Activated CD4-positive, alpha-beta T cell treated with anti-CD3 and anti-CD28 coated beads for 1 hour (primary cell): ENCODE results near the gene C9orf50.
"Not testable (repeated sequence)": the region's sequence is repeated elsewhere in the genome, so short reads cannot be mapped to it uniquely, and the experiment has no call there.

Experiments
- DNase-seq: peaks from one replicate; pipeline ENCODE4 v3.0.0-alpha.2; 2020

Gene C9orf50

DNA sequence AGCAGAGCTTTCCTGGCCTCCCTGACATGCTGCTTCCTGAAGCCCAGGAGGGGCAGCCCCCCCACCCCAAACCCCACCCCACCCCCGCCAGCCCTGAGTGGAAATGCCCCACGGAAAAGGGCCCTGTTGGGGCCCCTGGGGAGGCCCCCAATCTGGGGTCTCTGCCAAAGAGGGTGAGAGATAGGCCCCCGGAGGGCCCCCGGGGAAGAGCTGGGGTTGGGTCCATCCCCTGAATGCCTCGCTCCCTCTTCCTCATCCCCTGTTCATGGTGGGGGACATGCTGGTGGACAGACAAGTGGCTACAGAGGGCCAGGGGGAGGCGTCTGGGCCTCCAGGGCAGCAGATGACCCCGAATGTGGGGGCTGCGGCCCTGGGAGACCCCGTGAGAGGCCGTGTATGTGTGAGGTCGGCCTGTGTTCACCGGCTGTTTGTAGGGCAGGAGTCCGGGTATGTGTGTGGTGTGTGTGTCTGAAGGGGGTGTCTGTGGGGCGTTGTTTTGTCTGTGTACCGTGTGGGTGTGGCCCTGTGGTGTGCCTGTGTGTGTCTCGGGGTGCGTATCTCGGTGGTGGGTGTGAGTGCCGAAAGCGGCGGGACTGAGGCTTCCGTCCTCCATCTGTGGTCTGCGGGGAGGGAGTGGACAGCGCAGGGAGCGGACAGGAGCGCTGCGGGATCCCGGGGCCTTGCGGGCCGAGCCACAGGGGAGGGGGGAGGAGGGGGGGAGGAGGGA lies 11.3 kb downstream of the C9orf50 start:
- peak; percentile 31 for DNase-seq

DNA sequence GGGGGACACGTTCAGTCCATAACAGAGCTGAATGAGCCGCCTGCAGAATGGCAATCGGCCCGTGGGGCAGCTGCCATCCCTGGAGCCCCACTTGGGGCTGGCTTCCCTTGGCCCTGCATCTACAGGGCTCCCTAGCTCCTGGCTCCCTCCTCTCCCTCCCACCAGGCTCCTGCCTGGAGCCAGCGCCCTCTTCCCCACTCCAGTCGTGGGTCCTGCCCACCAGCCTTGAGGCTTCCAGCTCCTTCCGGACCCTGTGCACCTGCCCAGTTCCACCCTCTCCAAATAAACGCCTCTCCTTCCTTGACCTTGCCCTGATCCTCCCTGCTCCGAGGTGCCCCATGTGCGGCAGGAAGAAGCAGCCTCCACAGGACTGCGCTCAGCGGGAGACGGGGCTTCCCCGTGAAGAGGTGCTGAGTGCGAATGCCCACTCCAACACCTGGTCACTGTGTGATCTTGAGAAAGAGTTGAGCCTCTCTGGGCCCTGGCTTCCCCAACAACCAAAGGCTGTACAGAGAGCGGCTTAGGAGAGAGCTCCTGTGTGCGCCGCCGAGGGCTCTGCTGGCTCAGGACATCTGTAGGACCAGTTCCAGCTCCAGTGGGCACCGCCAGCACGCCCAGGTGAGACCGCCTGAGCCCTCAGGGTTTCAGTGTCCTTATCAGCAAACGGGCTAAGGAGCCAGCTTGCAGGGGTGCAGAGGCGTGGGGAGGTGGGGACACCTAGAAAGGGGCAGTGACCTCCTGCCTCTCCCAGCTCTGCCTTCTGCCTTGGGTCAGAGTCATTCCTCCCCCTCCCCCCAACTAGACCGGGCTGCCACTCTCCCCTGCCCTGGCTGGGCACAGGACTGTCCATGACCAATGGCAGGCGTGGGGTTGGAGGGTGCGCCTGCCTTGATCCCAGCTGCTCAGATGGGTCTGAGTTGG lies 12.1 kb downstream of the C9orf50 start:
- DNase-seq, result no peak

GRCh38 chr9:129607027-129607387 lies 13.9 kb downstream of the C9orf50 start:
- no peak for DNase-seq

GRCh38 chr9:129606161-129607026 lies 14.5 kb downstream of the C9orf50 start:
- no peak for DNase-seq

DNA sequence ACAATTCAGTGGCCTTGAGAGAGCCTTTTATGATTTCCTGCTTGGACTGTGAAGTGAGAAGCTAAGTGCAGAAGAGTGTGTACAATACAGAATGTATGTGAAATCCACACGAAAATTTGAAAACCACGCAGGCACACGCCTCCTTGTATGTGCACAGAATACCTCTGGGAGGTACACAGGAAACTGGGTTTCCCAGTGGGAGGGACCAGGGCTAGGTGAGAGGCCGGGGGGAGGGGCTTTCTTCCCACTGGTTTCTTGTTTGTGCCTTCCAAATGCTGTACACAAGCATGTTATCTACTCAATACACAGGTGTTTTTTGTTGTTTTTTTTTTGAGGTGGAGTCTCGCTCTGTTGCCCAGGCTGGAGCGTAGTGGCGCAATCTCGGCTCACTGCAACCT lies 16.1 kb downstream of the C9orf50 start:
- no peak for DNase-seq

DNA sequence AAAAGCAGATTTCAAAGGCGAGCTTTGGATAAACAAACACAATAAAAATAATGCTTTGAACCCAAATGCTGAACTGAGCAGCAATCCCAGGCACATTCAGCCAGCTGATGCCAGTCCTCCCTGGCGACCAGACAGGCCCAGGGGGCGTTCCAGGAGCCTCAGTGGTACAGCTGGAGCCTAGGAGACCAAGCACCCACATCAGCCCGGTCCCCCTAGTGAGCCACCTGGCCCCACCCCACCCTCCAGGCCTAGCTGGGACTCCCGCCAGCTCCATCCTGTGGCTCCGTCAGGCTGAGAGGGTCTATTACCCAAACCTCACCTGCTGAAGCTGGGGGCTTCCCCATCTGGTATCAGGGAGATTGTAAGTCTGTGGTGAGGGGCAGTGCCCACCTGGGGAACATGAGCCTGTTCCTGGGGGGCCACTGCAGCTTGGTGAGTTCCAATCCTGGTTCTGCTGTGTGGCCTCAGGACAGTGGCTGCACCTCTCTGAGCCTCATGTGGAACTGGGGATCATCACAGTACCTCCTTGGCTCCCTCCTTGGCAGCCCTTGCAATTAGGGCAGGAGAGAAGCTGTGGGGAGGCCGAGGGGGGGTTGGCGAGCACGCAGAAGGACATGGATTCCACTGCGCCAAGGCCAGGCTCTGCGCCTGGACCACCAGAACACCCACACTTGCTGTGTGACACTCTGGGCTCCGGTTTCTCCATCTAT lies 16.7 kb downstream of the C9orf50 start:
- no peak for DNase-seq

DNA sequence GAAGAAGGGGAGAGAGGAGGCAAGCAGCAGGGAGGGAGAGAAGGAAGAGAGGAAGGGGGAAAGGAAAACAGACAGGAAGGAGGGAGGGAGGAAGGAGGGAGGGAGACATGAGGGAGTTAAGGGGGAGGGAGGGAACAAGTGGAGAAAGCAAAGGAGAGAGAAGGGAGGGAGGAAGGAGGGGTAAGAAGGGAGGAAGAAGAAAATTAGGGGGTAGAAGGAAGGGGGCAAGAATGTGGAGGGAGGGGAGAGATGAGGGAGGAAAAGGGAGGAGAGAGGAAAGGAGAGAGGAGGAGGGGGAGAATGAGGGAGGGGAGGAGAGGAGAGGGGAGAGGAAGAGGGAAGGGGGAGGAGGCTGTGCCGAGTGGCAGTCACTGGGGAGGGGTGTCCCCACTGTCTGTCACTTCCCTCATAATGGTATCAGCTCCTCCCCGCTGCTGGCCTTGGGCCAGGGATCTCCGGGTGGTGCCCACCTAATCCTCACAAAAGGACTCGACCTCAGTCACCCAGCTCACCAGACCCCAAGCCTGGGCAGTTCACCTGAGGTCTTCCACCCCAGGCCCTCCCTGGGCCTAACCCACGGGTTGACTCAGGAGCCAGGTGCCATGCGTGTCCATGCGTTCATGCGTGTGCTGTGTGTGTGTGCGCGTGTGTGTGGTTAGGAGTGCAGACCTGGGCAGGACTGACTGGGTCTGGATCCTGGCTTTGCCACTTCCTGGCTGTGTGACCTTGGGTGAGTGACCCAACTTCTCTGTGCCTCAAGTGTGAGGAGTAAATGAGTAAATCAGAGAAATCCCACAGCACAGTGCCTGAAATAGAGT lies 18.1 kb downstream of the C9orf50 start:
- DNase-seq, result no peak

DNA sequence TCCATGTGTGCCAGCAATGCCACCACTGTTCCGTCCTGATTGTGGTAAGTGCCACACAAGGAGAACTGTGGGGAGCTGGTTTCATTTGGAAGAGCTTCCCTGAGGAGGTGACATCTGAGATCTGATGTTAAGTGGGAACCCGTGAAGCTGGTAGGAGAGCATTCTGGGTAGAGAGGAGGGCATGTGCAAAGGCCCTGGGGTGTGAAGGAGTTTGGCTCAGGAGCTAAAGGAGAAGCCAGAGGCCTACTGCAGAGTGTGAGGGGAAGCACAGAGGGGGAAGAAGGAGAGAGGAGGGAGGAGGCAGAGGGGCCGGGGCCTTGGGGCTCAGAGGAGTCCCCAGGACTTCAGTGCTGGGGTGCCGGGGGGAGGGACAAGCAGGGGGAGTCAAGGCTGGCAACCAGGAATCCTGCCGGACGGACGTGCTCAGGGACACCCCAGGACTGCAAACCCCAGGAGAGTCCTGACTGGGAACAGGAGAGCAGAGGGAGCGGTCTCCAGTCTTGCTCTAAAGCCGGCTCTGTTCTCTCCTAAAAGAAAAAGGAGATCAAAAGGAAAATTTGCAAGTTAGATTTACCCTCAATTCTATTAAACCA lies 19.7 kb downstream of the C9orf50 start:
- no peak for DNase-seq

DNA sequence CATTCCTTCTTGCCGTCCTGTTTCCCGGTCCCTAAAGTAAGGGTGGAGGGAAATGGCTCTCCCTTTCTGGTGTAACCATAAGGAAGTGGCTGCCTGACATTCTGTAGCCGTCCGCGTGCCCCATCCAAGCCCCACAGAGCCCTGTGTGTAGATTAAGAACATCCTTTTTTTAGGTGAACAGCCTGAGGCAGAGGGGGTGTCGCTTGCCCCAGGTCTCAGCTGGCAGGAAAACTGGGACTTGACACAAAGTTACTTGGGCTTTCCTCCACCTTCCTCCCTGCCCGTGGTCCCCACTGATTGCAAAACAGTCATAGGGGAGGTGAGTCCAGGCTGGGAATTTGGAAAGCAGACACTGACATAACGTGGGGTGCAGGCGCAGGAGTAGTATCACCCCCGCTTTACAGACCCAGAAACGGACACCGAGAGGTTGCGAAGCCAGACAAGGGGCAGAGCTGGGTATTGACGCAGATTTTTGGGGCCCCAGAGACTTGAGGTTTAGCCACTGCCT lies 22.8 kb downstream of the C9orf50 start:
- DNase-seq, result no peak

DNA sequence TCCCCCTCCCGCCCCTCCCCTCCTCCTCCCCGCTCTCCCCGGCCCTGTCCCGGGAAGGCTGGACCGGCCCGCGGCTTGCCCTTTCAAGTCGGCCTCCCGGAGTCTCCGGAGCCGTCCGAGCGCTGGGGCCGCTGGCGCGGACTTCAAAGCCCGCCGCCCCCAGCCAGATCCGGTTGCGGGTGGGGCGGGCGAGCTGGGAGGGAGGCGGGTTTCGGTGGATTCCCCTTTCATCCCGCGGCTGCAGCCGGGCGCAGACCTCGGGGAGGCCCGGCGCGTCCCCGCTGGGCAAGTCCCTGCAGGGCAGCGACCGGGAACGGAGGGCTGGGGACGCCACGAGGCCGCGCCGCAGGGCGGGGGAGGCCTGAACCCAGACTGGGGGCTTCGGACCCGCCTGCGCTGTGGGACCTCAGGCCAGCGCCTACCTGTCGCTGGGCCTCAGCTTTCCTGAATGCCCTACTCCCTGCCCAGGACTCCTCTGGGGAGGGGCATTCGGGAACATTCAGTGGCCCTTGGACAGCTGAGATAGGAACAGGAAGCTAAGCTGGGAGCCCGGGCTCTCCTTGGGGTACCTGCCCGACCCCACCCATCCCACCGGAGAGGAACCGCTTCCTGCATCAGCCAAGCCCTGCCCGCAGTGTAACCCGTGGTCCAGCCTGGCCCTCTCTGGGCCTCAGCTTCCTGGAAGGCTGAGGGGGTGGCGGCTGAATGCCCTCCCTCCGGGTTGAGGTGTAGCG lies 23.4 kb downstream of the C9orf50 start:
- no peak for DNase-seq

- no peak for DNase-seq
Measured at GRCh38 chr9:129596541-129597331, 24.2 kb downstream of the C9orf50 start.

GRCh38 chr9:129595903-129596540 lies 24.9 kb downstream of the C9orf50 start:
- no peak for DNase-seq

DNA sequence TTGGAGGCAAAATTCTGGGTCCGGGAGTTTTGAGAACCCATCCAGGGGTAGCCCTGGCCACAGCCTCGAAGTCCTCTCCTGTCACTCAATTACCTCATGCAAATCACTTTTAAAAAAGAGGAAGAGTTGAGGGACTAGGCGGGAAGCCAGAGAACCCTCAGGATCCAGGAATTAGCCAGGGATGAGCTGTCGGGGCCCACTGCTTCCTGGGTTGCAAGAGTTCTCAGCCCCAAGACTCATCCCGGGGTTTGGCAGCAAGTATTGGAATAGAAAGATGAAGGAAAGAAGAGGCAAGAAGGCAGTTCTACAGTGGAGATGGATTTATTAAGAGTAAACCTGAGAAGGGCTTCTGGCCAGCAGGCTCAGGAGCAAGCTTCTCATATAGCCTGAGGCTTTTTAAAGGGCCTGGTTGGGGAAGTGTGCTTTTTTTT lies 25.6 kb downstream of the C9orf50 start:
- no peak for DNase-seq

- DNase-seq, result no peak
Measured at GRCh38 chr9:129594632-129595031, 26.3 kb downstream of the C9orf50 start.

GRCh38 chr9:129592790-129593189 lies 28.1 kb downstream of the C9orf50 start:
- DNase-seq, result not testable (repeated sequence)

GRCh38 chr9:129591916-129592315 lies 29.0 kb downstream of the C9orf50 start:
- no peak for DNase-seq

DNA sequence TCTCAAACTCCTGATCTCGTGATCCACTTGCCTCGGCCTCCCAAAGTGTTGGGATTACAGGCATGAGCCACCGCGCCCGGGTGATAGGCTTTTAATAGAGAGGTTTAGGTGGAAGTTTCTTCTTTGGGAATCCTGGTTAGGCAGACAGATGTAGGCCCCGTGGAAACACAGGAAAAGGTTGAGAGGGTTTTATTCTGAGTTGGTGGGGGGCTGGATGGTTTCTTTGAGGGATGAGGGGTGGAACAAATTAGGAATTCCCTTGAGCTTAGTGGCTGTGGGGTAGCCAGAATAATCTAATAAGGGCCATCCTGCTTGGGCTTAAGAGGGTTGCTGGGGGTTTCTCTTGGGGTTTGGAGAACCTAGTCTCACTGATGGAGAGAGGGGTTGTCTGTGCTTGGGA lies 30.4 kb downstream of the C9orf50 start:
- DNase-seq, result no peak

GRCh38 chr9:129587487-129588262 lies 33.2 kb downstream of the C9orf50 start:
- DNase-seq, result no peak
